SK-N-SH treated with all-trans-retinoic acid at 6 μM for 48 hours (cell line): ENCODE results near the gene SIM2.

Experiments used
- ATAC-seq: fragments of 200-7000 bp; cut with Tn5 transposase; 3 replicates; pipeline ENCODE4 v1.9.1; 2020; ENCODE audit warnings: mild to moderate bottlenecking, moderate library complexity
- ARNTL ChIP-seq: fragments of 450-650 bp; formaldehyde crosslinking; IDR thresholded peaks from 2 replicates; pipeline ENCODE4 v1.5.0; 2020; ENCODE audit warnings: low read depth, mild to moderate bottlenecking, moderate library complexity, borderline replicate concordance
- BACH2 ChIP-seq: fragments of 250-450 bp; sonication (Bioruptor Pico); IDR thresholded peaks from 2 replicates; pipeline ENCODE4 v1.9.0; 2021; ENCODE audit warnings: mild to moderate bottlenecking, borderline replicate concordance
- CSDC2 ChIP-seq: fragments of 250-450 bp; sonication (Bioruptor Pico); IDR thresholded peaks from 2 replicates; pipeline ENCODE4 v1.5.0; 2020; ENCODE audit warnings: mild to moderate bottlenecking, moderate library complexity
- ESRRG ChIP-seq: fragments of 250-450 bp; sonication (Bioruptor Pico); IDR thresholded peaks from 2 replicates; pipeline ENCODE4 v1.6.1; 2021; ENCODE audit warnings: mild to moderate bottlenecking
- GLIS3 ChIP-seq: fragments of 250-450 bp; sonication (Bioruptor Pico); IDR thresholded peaks from 2 replicates; pipeline ENCODE4 v1.5.0; 2020; ENCODE audit warnings: mild to moderate bottlenecking, moderate library complexity
- ISL1 ChIP-seq: fragments of 250-450 bp; sonication (Bioruptor Pico); IDR thresholded peaks from 2 replicates; pipeline ENCODE4 v2.1.2; 2022; ENCODE audit warnings: mild to moderate bottlenecking, moderate library complexity
- OSR1 ChIP-seq: fragments of 250-450 bp; sonication (Bioruptor Pico); IDR thresholded peaks from 2 replicates; pipeline ENCODE4 v1.8.0; 2022; ENCODE audit warnings: moderate library complexity, mild to moderate bottlenecking, inconsistent platforms
- PATZ1 ChIP-seq: fragments of 250-450 bp; sonication (Bioruptor Pico); IDR thresholded peaks from 2 replicates; pipeline ENCODE4 v1.8.0; 2020; ENCODE audit warnings: mild to moderate bottlenecking, moderate library complexity, borderline replicate concordance
- POU6F1 ChIP-seq: fragments of 250-450 bp; sonication (Bioruptor Pico); IDR thresholded peaks from 2 replicates; pipeline ENCODE4 v1.8.0; 2021; ENCODE audit warnings: low read depth, mild to moderate bottlenecking, moderate library complexity, borderline replicate concordance
- PPARA ChIP-seq: fragments of 250-450 bp; sonication (Bioruptor Pico); IDR thresholded peaks from 2 replicates; pipeline ENCODE4 v1.5.0; 2020; ENCODE audit warnings: mild to moderate bottlenecking, borderline replicate concordance
- RARB ChIP-seq: fragments of 250-450 bp; sonication (Bioruptor Pico); IDR thresholded peaks from 2 replicates; pipeline ENCODE4 v1.8.0; 2021; ENCODE audit warnings: mild to moderate bottlenecking, moderate library complexity
- SNAI2 ChIP-seq: fragments of 250-450 bp; sonication (Bioruptor Pico); IDR thresholded peaks from 2 replicates; pipeline ENCODE4 v1.5.0; 2020; ENCODE audit warnings: mild to moderate bottlenecking, moderate library complexity
- TCF4 ChIP-seq: fragments of 250-450 bp; sonication (Bioruptor Pico); IDR thresholded peaks from 2 replicates; pipeline ENCODE4 v1.8.0; 2021; ENCODE audit warnings: mild to moderate bottlenecking, moderate library complexity, borderline replicate concordance
- TOX ChIP-seq: fragments of 250-450 bp; sonication (Bioruptor Pico); IDR thresholded peaks from 2 replicates; pipeline ENCODE4 v1.8.0; 2021; ENCODE audit warnings: mild to moderate bottlenecking, moderate library complexity, borderline replicate concordance
- ZC3H10 ChIP-seq: fragments of 250-450 bp; sonication (Bioruptor Pico); IDR thresholded peaks from 2 replicates; pipeline ENCODE4 v1.5.1; 2021; ENCODE audit warnings: mild to moderate bottlenecking, moderate library complexity
- ZFP3 ChIP-seq: fragments of 250-450 bp; sonication (Bioruptor Pico); IDR thresholded peaks from 2 replicates; pipeline ENCODE4 v1.5.0; 2020; ENCODE audit warnings: mild to moderate bottlenecking, moderate library complexity
- ZFP30 ChIP-seq: fragments of 450-650 bp; formaldehyde crosslinking; IDR thresholded peaks from 2 replicates; pipeline ENCODE4 v1.5.0; 2022; ENCODE audit warnings: mild to moderate bottlenecking, moderate library complexity
- ZNF565 ChIP-seq: fragments of 450-650 bp; formaldehyde crosslinking; conservative IDR thresholded peaks from 2 replicates; pipeline ENCODE4 v1.5.0; 2020; ENCODE audit warnings: low read depth, mild to moderate bottlenecking, moderate library complexity
- ZNF70 ChIP-seq: fragments of 450-650 bp; formaldehyde crosslinking; IDR thresholded peaks from 2 replicates; pipeline ENCODE4 v1.5.0; 2020; ENCODE audit warnings: mild to moderate bottlenecking, moderate library complexity
- ZNF8 ChIP-seq: fragments of 450-650 bp; formaldehyde crosslinking; IDR thresholded peaks from 2 replicates; pipeline ENCODE4 v1.5.0; 2020; ENCODE audit warnings: mild to moderate bottlenecking, moderate library complexity
- TF ChIP-seq, protein P1 (sequence below): fragments of 250-450 bp; sonication (Bioruptor Pico); IDR thresholded peaks from 2 replicates; pipeline ENCODE4 v1.5.1; 2020; ENCODE audit warnings: low read depth, mild to moderate bottlenecking, moderate library complexity
- TF ChIP-seq, protein P2 (sequence below): fragments of 250-450 bp; sonication (Bioruptor Pico); IDR thresholded peaks from 2 replicates; pipeline ENCODE4 v1.5.0; 2020; ENCODE audit warnings: mild to moderate bottlenecking, moderate library complexity

The SIM2 gene

DNA sequence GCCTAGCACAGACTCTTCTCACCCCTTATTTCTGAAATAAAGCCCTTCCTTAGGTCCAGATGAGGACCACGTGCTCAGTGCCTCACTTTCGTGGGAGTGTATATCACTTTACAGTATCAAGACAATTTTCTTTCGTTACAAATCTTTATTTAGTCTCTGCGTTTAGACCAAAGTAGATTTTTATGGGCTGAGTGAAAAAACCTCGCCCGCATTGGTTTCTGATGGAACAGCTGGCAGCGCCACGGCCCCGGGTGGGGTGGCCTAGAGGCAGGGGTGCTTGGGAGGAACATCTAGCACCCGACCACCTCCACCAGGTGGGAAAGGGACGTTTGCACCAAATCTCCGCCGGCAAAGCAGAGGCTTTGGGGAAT, 7.6 kb downstream of the SIM2 start:
- TF ChIP-seq, protein P1, sequence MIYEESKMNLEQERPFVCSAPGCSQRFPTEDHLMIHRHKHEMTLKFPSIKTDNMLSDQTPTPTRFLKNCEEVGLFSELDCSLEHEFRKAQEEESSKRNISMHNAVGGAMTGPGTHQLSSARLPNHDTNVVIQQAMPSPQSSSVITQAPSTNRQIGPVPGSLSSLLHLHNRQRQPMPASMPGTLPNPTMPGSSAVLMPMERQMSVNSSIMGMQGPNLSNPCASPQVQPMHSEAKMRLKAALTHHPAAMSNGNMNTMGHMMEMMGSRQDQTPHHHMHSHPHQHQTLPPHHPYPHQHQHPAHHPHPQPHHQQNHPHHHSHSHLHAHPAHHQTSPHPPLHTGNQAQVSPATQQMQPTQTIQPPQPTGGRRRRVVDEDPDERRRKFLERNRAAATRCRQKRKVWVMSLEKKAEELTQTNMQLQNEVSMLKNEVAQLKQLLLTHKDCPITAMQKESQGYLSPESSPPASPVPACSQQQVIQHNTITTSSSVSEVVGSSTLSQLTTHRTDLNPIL (CRISPR knock-in tag), result no peak
- TF ChIP-seq PATZ1 (no peak), ZNF565 (CRISPR knock-in tag) (no peak), PPARA (no peak), ISL1 (CRISPR knock-in tag) (no peak), ZNF70 (CRISPR knock-in tag) (no peak), SNAI2 (no peak), ZNF8 (no peak), CSDC2 (CRISPR knock-in tag) (no peak), TCF4 (CRISPR knock-in tag) (no peak), BACH2 (CRISPR knock-in tag) (no peak), ARNTL (CRISPR knock-in tag) (no peak), ZC3H10 (no peak), OSR1 (no peak), POU6F1 (CRISPR knock-in tag) (no peak), ZFP30 (CRISPR knock-in tag) (no peak)
- no peak for ATAC-seq

DNA sequence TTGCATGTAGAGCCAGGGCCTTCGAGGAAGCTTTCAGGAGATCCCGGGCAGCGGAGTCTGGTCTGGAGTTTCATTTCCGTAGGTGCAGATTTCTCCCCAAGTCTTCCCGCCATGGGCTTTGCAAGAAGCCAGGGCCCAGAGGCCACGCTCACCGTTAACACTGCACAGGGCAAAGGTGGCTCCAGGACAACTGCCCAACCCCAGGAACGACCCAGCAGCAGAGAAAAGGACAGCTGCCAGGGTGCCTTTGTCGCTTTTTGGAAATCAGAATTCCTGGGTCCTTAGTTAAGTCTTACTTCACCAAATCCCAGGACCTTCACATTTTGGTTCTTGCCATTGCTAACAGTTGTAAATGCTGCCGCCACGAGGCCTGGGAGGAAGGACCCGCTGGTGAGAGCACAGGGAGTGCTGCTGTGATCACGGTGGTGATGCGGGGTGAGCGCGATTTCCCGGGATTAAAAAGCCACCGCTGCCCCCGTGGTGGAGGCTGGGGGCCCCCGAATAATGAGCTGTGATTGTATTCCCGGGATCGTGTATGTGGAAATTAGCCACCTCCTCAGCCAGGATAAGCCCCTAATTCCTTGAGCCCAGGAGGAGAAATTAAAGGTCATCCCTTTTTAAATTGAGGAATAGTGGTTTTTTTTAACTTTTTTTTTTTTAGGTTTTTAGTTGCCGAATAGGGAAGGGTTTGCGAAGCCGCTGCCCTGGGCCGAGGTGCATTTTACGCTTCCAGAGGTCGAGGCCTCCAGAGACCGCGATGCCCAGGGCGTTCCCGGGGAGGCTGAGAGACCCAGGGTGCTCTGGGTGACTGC, 8.2 kb downstream of the SIM2 start:
- no peak for TF ChIP-seq GLIS3 (CRISPR knock-in tag)
- TF ChIP-seq TCF4 (CRISPR knock-in tag), result no peak
- no peak for TF ChIP-seq BACH2 (CRISPR knock-in tag)
- TF ChIP-seq TOX (CRISPR knock-in tag), result no peak
- TF ChIP-seq ARNTL (CRISPR knock-in tag), result no peak
- TF ChIP-seq ISL1 (CRISPR knock-in tag), result no peak

GRCh38 chr21:36707763-36708285, 8.9 kb downstream of the SIM2 start:
- no peak for TF ChIP-seq GLIS3 (CRISPR knock-in tag)
- TF ChIP-seq RARB, result no peak
- no peak for TF ChIP-seq ZNF8
- TF ChIP-seq ARNTL (CRISPR knock-in tag), result no peak
- TF ChIP-seq ZNF70 (CRISPR knock-in tag), result no peak
- TF ChIP-seq ZNF565 (CRISPR knock-in tag), result no peak
- TF ChIP-seq PPARA, result no peak
- TF ChIP-seq BACH2 (CRISPR knock-in tag), result no peak
- no peak for TF ChIP-seq ESRRG (CRISPR knock-in tag)
- no peak for TF ChIP-seq ZFP3 (CRISPR knock-in tag)
- no peak for TF ChIP-seq SNAI2
- no peak for TF ChIP-seq OSR1
- no peak for TF ChIP-seq ZFP30 (CRISPR knock-in tag)
- TF ChIP-seq, protein P2, sequence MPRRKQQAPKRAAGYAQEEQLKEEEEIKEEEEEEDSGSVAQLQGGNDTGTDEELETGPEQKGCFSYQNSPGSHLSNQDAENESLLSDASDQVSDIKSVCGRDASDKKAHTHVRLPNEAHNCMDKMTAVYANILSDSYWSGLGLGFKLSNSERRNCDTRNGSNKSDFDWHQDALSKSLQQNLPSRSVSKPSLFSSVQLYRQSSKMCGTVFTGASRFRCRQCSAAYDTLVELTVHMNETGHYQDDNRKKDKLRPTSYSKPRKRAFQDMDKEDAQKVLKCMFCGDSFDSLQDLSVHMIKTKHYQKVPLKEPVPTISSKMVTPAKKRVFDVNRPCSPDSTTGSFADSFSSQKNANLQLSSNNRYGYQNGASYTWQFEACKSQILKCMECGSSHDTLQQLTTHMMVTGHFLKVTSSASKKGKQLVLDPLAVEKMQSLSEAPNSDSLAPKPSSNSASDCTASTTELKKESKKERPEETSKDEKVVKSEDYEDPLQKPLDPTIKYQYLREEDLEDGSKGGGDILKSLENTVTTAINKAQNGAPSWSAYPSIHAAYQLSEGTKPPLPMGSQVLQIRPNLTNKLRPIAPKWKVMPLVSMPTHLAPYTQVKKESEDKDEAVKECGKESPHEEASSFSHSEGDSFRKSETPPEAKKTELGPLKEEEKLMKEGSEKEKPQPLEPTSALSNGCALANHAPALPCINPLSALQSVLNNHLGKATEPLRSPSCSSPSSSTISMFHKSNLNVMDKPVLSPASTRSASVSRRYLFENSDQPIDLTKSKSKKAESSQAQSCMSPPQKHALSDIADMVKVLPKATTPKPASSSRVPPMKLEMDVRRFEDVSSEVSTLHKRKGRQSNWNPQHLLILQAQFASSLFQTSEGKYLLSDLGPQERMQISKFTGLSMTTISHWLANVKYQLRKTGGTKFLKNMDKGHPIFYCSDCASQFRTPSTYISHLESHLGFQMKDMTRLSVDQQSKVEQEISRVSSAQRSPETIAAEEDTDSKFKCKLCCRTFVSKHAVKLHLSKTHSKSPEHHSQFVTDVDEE (CRISPR knock-in tag), result no peak
- TF ChIP-seq PATZ1, result no peak
- TF ChIP-seq, all 23 proteins: peak for 0
- ATAC-seq, result no peak

More for the DNA sequence above, 8.2 kb downstream of the SIM2 start:
- ATAC-seq, result peak; percentile 62
